NCI-H2107 (cell line): ENCODE results near the gene SOX5.
"Not testable (repeated sequence)": the region's sequence is repeated elsewhere in the genome, so short reads cannot be mapped to it uniquely, and the experiment has no call there.

Source experiments
- DNase-seq: peaks from one replicate; lab custom pipeline; 2025; lab: John Stamatoyannopoulos, UW

Gene SOX5

DNA sequence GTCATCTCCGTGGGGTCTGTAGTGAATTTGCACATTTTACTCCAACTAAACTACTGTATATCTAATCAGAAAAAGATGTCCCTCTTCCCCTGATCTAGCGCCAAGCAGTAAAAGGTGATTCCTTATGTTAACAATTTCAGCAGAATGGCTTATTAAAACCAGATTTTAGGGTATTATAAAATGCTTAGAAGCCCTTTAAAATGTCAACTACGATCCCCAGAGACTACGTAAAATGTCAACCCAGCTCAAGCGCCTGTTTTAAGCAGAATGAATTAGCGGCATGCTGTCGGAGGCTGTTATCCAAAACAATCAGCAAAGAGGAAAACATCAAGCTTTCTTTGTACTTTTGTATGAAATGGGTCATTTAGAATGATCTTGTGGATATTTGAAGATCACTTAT is 408.9 kb downstream of the SOX5 start:
- DNase-seq, result no peak

GRCh38 chr12:23536293-23536692 is 413.2 kb downstream of the SOX5 start:
- no peak for DNase-seq

- DNase-seq, result no peak
Observed at GRCh38 chr12:23535441-23535840, 414.0 kb downstream of the SOX5 start.

- DNase-seq, result no peak
Observed at GRCh38 chr12:23534196-23534595, 415.3 kb downstream of the SOX5 start.

DNA sequence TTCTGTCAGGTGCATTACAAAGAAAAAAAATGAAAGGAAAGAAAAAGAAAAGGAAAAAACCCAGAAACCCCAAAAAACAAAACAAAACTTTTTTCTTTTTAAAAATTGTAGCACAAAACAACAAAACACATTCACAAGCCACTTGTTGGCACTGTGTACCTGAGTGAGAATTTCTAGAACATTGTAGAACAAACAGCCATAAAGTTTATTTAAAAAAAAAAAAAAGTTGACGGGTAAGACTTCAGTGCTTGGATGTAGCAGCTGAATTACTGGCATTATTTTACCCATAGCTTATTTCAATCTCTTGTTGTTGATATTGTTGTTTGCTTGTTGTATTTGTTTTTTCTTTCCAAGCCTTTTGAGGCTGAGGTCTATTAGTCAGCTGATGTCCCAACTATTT is 415.8 kb downstream of the SOX5 start:
- DNase-seq, result no peak

DNA sequence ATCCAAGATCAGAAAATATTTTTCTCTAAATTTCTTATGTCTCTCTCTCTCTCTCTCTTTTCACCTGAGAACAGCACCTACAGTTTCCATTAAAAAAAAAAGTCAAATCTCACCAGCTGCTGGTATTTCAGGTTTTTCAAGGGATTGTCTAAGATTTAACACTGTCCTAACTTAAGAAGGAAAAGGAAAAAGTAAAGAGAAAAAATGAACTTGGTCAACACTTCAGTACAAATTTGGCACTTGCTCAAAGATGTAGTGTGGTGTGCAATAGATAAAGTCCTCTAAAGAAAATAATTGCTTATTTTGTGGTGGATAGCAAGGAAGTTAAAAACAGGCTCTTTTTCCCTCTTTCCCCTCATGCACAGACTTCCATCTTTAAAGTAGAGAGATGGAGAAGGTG is 416.2 kb downstream of the SOX5 start:
- DNase-seq, result no peak

GRCh38 chr12:23528316-23528715 is 421.2 kb downstream of the SOX5 start:
- no peak for DNase-seq

- no peak for DNase-seq
Observed at GRCh38 chr12:23525450-23526072, 423.9 kb downstream of the SOX5 start.

DNA sequence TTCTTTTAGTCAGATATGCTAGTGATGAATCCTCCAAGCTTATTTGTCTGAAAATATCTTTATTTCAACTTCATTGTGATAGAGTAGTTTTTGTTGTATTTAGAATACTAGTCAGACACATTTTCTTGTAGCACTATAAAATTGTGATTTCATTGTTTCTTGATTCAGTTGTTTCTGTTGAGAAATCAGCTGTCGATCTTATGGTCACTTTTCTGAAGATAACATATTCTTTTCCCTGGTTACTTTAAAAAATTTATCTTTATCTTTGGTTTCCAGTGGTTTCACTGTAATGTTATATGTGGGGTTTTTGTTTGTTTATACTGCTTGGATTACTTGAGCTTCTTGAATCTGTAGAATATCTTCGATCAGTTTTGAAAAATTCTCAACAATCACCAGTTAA is 426.1 kb downstream of the SOX5 start:
- DNase-seq, result no peak

DNA sequence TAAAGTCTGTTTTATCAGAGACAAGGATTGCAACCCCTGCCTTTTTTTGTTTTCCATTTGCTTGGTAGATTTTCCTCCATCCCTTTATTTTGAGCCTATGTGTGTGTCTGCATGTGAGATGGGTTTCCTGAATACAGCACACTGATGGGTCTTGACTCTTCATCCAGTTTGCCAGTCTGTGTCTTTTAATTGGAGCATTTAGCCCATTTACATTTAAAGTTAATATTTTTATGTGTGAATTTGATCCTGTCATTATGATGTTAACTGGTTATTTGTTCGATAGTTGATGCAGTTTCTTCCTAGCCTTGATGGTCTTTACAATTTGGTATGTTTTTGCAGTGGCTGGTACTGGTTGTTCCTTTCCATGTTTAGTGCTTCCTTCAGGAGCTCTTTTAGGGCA is 430.0 kb downstream of the SOX5 start:
- DNase-seq, result not testable (repeated sequence)

GRCh38 chr12:23515785-23516184 is 433.7 kb downstream of the SOX5 start:
- not testable (repeated sequence) for DNase-seq

GRCh38 chr12:23510484-23510883 is 439.0 kb downstream of the SOX5 start:
- DNase-seq, result no peak

DNA sequence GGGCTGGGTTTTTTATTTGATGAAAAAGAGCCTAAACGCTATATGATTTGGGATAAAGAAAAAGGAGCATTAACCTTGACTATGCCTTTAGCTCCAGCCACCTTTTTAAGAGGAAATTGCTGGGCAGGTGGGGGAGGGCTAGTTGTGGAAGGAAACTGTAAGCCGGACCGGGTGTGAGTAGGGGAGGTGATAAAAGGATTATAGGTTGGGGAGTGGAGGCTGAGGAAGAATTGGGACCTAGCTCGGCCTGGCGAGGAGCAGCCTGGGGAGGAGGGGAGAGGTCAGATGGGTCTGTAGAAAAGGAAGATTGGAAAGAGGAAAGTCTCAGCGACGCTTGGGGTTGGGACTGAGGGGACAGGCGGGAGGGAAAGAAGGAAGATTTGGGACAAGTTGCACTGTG is 439.6 kb downstream of the SOX5 start:
- DNase-seq, result not testable (repeated sequence)

DNA sequence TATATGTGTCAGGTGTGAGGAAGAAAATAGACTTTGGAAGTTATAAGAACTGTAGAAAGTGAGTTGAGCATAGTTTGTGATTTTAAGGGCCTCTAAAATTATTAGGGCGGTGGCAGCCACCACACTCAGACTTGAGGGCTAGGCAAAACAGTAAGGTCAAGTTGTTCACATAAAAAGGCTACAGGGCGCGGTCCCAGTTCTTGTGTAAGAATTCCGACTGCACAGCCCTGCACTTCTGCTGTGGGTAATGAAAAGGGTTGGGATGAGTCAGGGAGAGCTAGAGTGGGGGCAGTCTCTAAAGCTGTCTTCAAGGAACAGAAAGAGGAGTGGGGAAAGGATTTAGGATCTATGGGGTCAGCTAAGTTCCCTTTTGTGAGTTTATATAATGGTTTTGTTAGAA is 441.7 kb downstream of the SOX5 start:
- not testable (repeated sequence) for DNase-seq

DNA sequence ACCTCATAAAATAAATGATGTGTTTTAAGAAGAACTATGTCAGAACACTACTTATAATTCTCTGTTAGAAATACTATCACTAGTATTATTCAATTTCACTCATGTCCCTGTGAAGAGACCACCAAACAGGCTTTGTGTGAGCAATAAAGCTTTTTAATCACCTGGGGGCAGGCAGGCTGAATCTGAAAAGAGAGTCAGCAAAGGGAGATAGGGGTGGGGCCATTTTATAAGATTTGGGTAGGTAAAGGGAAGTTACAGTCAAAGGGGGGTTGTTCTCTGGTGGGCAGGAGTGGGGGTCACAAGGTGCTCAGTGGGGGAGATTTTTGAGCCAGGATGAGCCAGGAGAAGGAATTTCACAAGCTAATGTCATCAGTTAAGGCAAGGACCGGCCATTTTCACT is 443.7 kb downstream of the SOX5 start:
- DNase-seq, result not testable (repeated sequence)

DNA sequence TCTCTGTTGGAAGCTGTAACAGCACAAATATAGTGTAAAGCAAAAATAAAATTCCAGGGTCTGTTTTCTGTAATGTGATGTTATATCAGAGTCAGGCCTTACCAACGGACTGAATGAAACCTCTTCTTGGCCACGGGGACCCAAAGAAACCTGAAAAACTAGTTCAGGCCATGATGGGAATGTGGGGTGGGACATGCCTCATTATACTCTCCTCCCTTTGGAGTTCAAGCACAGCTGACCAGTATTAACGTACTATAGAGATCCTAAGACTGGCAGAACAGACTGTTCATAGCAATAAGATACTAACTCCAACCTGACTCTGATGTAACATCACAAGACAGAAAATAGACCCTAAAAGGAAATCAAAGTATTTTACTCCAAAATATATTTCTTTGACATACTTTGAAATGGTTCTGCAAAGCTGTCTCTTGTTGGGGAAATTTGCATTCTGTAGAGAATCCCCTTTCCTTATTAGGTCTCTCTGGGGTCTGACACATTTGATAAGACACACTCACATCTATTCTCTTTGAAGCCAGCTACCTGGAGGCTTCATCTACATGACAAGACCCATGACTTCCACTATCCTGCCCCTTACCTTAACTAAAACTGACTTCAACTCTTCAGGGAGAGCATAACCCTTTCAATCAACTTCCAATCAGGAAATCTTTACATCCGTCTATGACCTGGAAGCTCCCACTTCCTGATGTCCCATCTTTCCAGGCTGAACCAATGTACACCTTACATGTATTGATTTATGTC is 444.6 kb downstream of the SOX5 start:
- no peak for DNase-seq

DNA sequence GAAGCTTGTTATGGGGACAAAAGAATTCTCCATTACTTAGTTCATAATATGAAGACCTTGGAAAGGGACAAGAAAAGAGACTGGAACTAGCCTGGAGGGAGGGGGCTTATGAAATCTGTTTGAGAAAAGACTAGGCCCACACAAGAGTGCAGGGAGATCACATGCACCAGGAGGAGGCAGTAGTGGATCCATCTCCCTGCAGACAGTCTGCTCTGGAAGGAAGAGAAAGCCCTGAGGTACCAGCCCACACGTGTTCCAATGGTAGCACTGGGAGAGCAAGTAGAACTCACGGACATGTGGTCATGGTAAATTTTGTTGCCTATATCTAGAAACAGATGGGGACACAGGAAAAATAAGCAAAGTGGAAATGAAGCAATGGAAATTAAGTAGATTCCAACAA is 445.4 kb downstream of the SOX5 start:
- no peak for DNase-seq

GRCh38 chr12:23503544-23503943 is 445.9 kb downstream of the SOX5 start:
- DNase-seq, result no peak

DNA sequence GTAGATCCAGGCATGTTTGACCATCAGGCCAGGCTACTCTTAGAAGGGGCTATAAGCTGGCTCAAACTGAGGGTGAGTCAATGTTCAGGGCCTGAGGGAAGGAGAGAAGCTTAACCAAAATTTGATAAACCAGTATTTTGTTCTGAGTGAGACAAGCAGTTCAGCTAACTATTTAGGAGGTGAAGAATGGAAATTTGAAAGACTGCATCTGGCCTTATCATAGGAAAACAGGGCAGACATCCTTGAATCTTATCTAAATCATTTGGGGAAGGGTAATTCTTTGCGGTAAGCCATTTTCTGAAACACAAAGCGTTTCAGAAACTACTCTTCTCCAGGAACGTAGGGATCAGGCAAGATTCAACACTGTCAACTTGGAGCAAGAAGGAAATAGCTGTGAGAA is 447.2 kb downstream of the SOX5 start:
- no peak for DNase-seq

- DNase-seq, result no peak
Observed at GRCh38 chr12:23495472-23495871, 454.0 kb downstream of the SOX5 start.

DNA sequence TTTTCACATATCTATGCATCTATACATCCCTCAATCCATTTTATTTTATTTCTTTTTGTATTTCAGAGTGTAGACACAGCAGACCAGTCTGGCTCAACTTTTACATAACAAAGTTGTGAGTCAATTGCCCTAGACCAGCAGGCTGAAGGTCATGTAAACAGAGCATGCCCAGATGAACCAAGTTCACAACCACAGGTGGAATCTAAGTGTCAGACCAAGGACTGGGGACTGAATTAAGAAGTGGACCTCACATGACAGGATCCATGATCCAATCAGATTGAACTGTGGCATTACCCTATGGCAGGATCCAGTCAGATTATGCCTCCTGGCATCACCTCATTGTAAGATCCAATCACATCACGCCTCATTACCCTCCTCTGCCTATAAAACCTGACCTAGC is 455.8 kb downstream of the SOX5 start:
- DNase-seq, result no peak

- DNase-seq, result not testable (repeated sequence)
Observed at GRCh38 chr12:23491029-23491428, 458.4 kb downstream of the SOX5 start.

DNA sequence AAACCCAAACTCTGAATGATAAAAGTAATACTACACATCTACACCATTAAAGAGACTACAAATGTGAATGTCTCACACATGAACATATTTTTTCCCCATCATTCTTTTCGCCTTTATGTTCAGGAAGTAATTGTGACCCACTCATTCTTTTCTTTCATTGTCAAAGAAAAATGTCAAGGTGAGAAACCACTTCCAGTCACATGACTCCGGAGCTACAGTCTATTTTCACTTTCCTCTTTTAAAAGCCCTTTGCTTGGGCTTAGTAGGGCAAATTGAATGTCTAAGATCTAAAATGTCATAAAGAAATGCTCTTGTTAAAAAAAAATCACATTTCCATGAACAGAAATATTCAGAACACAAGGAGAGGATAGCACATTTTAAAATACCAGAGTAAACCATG is 461.3 kb downstream of the SOX5 start:
- DNase-seq, result no peak

DNA sequence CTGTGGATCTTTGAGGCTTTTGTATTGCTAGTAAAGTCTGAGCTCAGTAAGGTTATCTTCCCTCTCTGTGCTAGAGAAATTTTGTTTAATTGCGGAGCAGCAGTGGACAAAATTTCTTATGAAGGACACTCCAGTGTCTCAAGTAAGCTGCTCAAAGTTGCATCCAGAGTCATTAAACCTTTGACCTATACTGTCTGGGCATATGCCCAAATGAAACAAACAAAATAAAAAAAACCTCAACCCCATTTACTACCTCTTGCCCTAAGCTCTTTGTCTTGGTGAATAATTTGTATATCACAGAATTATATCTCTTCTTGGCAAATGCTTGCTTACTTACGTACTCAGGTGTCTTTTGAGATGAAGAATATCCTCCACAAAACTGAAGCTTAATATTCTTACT is 465.2 kb downstream of the SOX5 start:
- DNase-seq, result no peak
